NCI-H748 treated with DMSO at 0.1 percent for 48 hours (cell line): ENCODE data around the gene HEPH.
"Not testable (repeated sequence)": the region's sequence is repeated elsewhere in the genome, so short reads cannot be mapped to it uniquely, and the experiment has no call there.

Source experiments
- DNase-seq: peaks from one replicate; lab custom pipeline; 2025; lab: John Stamatoyannopoulos, UW

Gene HEPH

GRCh38 chrX:66203114-66203513 is 39.1 kb downstream of the HEPH start:
- DNase-seq = no peak

GRCh38 chrX:66221856-66222255 is 57.8 kb downstream of the HEPH start:
- no peak for DNase-seq

- no peak for DNase-seq
These were observed 68.2 kb downstream of the HEPH start for GRCh38 chrX:66232296-66232695.

GRCh38 chrX:66233209-66233608 is 69.2 kb downstream of the HEPH start:
- DNase-seq = no peak

GRCh38 chrX:66233904-66234303 is 69.9 kb downstream of the HEPH start:
- DNase-seq = not testable (repeated sequence)

GRCh38 chrX:66255359-66255967 is 91.4 kb downstream of the HEPH start:
- no peak for DNase-seq

- DNase-seq = no peak
These were observed 98.8 kb downstream of the HEPH start for GRCh38 chrX:66262807-66263206.
